ENCODE measurements around the gene ADARB2. TPM values are rescaled to one million over a fixed set of nuclear protein-coding genes. Genes with fewer than 3 reads are reported as not detected.

Gene ADARB2
- total and polyA plus RNA-seq, 2 experiments from 2014 or later, result 2.0 to 5.0 TPM

DNA sequence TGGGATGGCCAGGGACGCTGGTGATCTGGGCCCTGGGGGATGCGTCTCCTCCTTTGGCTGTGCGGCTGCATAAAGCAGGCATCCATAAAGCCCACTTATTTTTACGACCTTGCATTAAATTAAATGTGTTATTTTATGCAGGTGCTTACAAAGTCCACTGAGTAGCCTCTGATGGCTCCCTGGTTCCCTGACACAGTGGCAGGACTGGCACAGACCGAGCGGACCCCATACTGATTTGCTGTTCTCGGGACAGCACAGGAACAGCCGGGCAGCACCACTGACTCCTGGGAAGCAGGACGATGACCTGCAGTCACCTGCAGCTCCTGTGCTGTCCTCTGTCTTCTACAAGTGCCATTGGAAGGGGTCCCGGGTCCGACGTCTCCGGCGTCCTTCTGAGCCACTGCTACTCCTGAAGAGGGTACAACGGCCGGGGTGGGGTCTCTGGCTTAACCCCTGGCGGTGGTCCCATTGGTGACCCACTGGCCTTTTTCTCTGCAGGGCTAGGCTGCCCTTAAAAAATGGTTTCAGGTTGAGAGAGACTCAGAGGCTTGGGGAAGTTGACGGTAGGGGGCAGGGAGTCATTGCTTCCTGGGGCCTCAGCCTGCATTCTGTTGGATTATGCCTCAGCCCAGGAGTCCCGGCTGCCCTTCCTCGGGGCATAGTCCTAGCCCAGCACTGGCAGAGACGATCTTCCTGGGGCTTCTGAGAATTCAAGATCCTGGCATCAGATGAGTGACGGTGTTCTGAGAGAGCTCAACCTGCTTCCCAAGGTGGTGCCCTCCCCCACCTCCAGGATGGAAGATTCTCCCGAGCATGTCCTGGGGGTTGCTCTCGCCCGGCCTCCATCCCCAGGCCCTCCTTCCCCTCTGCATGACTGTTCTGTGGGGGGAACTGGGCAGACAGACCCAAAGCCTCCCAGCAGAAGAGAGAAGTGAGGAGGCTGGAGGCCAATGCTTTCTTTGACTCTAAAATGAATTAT is 330.1 kb downstream of the ADARB2 start:
- no peak for DNase-seq (ENCODE audit: low spot score)
- Histone ChIP-seq H3K79me2 (replicated peaks; ENCODE audit: insufficient read depth) (no peaks in the 10 kb centered on the region), H4K20me1 (replicated peaks; ENCODE audit: insufficient read depth) (no peaks in the 10 kb centered on the region), H3K27ac (ENCODE audit: low read depth) (no peak overlapping the region), H3K9me2 (ENCODE audit: insufficient read depth) (no peaks in the 10 kb centered on the region), H3K4me1 (ENCODE audit: insufficient read depth) (no peaks in the 10 kb centered on the region), H3K4me2 (no peak overlapping the region), H3K4me3 (no peak overlapping the region), H3K36me3 (ENCODE audit: insufficient read depth) (no peaks in the 10 kb centered on the region), H2AFZ (no peak overlapping the region), H3K27me3 (ENCODE audit: insufficient read depth) (no peaks in the 10 kb centered on the region), H3F3A (replicated peaks; ENCODE audit: low read depth) (no peaks in the 10 kb centered on the region)
- no peak overlapping the region for H3K27ac Mint-ChIP-seq
- H3K36me3 Mint-ChIP-seq (ENCODE audit: low read depth), result no peaks in the 10 kb centered on the region
- H3K4me3 Mint-ChIP-seq, result no peak overlapping the region
- no peaks in the 10 kb centered on the region for H3K9me3 Mint-ChIP-seq
- peaks cover 2% of the 10 kb centered on the region for H3K27me3 Mint-ChIP-seq (ENCODE audit: insufficient read depth, low read depth, poor library complexity)
- peaks cover 12% of the 10 kb centered on the region; the same call in 2 of the 3 replicates for H3K4me1 Mint-ChIP-seq
- peak; percentile 16; the same call in 1 of the 3 replicates for ATAC-seq
- TF ChIP-seq POLR2AphosphoS5 (IDR thresholded peaks at IDR 0.05; ENCODE audit: low read depth), result no peak

DNA sequence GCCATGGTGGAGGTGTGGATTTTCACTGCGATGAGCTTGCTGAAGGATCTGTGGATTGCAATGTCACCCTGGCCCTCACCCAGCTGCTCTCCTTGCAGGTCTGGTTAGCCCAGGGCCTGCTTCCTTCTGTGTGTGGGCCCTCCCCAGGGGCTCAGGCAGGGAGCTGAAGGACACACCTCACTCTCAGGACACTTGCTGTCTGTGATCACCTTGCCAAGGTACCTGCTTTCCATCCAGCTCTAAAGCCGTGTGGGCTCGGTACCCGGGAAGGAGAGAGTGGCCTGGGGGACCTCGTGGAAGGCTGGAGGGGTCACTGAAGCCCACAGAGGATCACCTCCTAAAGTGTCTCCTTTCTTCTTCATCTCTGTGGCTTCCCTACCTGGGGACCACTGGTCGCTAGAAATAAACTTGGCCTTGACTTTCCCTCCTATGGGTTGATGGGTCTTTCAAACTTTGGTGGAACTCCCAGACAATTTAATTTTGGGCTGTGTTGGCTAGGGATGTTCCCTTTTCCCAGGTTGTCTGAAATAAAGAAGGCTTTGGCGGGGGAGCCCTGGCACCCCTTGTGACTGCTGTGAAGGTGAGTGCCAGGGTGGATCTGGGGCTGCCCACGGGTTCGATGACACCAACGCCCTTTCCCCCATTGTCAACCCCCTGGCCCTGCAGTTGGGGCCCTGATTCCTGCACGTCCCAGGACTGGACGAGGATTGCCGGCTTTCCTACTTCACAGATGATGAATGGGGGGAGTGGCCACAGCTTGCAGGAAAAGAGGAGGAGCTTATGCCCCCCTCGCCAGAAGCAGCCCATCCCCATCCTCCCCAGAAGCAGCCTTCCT is 331.0 kb downstream of the ADARB2 start:
- Mint-ChIP-seq H3K9me3 (no peaks in the 10 kb centered on the region), H3K4me1 (peaks cover 12% of the 10 kb centered on the region; the same call in 2 of the 3 replicates), H3K36me3 (ENCODE audit: low read depth) (no peaks in the 10 kb centered on the region), H3K27ac (no peak overlapping the region), H3K4me3 (no peak overlapping the region), H3K27me3 (ENCODE audit: insufficient read depth, low read depth, poor library complexity) (peaks cover 5% of the 10 kb centered on the region)
- H3K4me1 ChIP-seq (ENCODE audit: insufficient read depth), result no peaks in the 10 kb centered on the region
- no peak overlapping the region for H3K4me3 ChIP-seq
- no peak overlapping the region for H3K27ac ChIP-seq (ENCODE audit: low read depth)
- H3K27me3 ChIP-seq (ENCODE audit: insufficient read depth), result no peaks in the 10 kb centered on the region
- ATAC-seq (no peak; the same call in 2 of the 3 replicates), DNase-seq (ENCODE audit: low spot score) (no peak)
- H3K36me3 ChIP-seq (ENCODE audit: insufficient read depth), result no peaks in the 10 kb centered on the region
- H4K20me1 ChIP-seq (replicated peaks; ENCODE audit: insufficient read depth), result no peaks in the 10 kb centered on the region
- H3K79me2 ChIP-seq (replicated peaks; ENCODE audit: insufficient read depth), result no peaks in the 10 kb centered on the region
- H2AFZ ChIP-seq, result no peak overlapping the region
- H3F3A ChIP-seq (replicated peaks; ENCODE audit: low read depth), result no peaks in the 10 kb centered on the region
- H3K4me2 ChIP-seq, result no peak overlapping the region
- H3K9me2 ChIP-seq (ENCODE audit: insufficient read depth), result no peaks in the 10 kb centered on the region
- TF ChIP-seq STAT1 (IDR thresholded peaks at IDR 0.05; ENCODE audit: unreplicated experiment) (no peak), POLR2AphosphoS5 (IDR thresholded peaks at IDR 0.05; ENCODE audit: low read depth) (no peak), NANOG (IDR thresholded peaks at IDR 0.05; ENCODE audit: borderline replicate concordance) (no peak), EZH2phosphoT487 (IDR thresholded peaks at IDR 0.05; ENCODE audit: unreplicated experiment) (no peak), ZNF114 (CRISPR knock-in tag; IDR thresholded peaks at IDR 0.05) (no peak), ZNF331 (CRISPR knock-in tag; IDR thresholded peaks at IDR 0.05; ENCODE audit: low read depth) (no peak), JUNB (IDR thresholded peaks at IDR 0.05; ENCODE audit: unreplicated experiment) (no peak)
- TF ChIP-seq, protein P1, sequence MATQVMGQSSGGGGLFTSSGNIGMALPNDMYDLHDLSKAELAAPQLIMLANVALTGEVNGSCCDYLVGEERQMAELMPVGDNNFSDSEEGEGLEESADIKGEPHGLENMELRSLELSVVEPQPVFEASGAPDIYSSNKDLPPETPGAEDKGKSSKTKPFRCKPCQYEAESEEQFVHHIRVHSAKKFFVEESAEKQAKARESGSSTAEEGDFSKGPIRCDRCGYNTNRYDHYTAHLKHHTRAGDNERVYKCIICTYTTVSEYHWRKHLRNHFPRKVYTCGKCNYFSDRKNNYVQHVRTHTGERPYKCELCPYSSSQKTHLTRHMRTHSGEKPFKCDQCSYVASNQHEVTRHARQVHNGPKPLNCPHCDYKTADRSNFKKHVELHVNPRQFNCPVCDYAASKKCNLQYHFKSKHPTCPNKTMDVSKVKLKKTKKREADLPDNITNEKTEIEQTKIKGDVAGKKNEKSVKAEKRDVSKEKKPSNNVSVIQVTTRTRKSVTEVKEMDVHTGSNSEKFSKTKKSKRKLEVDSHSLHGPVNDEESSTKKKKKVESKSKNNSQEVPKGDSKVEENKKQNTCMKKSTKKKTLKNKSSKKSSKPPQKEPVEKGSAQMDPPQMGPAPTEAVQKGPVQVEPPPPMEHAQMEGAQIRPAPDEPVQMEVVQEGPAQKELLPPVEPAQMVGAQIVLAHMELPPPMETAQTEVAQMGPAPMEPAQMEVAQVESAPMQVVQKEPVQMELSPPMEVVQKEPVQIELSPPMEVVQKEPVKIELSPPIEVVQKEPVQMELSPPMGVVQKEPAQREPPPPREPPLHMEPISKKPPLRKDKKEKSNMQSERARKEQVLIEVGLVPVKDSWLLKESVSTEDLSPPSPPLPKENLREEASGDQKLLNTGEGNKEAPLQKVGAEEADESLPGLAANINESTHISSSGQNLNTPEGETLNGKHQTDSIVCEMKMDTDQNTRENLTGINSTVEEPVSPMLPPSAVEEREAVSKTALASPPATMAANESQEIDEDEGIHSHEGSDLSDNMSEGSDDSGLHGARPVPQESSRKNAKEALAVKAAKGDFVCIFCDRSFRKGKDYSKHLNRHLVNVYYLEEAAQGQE (IDR thresholded peaks at IDR 0.05; ENCODE audit: unreplicated experiment), result no peak
- TF ChIP-seq, protein P2, sequence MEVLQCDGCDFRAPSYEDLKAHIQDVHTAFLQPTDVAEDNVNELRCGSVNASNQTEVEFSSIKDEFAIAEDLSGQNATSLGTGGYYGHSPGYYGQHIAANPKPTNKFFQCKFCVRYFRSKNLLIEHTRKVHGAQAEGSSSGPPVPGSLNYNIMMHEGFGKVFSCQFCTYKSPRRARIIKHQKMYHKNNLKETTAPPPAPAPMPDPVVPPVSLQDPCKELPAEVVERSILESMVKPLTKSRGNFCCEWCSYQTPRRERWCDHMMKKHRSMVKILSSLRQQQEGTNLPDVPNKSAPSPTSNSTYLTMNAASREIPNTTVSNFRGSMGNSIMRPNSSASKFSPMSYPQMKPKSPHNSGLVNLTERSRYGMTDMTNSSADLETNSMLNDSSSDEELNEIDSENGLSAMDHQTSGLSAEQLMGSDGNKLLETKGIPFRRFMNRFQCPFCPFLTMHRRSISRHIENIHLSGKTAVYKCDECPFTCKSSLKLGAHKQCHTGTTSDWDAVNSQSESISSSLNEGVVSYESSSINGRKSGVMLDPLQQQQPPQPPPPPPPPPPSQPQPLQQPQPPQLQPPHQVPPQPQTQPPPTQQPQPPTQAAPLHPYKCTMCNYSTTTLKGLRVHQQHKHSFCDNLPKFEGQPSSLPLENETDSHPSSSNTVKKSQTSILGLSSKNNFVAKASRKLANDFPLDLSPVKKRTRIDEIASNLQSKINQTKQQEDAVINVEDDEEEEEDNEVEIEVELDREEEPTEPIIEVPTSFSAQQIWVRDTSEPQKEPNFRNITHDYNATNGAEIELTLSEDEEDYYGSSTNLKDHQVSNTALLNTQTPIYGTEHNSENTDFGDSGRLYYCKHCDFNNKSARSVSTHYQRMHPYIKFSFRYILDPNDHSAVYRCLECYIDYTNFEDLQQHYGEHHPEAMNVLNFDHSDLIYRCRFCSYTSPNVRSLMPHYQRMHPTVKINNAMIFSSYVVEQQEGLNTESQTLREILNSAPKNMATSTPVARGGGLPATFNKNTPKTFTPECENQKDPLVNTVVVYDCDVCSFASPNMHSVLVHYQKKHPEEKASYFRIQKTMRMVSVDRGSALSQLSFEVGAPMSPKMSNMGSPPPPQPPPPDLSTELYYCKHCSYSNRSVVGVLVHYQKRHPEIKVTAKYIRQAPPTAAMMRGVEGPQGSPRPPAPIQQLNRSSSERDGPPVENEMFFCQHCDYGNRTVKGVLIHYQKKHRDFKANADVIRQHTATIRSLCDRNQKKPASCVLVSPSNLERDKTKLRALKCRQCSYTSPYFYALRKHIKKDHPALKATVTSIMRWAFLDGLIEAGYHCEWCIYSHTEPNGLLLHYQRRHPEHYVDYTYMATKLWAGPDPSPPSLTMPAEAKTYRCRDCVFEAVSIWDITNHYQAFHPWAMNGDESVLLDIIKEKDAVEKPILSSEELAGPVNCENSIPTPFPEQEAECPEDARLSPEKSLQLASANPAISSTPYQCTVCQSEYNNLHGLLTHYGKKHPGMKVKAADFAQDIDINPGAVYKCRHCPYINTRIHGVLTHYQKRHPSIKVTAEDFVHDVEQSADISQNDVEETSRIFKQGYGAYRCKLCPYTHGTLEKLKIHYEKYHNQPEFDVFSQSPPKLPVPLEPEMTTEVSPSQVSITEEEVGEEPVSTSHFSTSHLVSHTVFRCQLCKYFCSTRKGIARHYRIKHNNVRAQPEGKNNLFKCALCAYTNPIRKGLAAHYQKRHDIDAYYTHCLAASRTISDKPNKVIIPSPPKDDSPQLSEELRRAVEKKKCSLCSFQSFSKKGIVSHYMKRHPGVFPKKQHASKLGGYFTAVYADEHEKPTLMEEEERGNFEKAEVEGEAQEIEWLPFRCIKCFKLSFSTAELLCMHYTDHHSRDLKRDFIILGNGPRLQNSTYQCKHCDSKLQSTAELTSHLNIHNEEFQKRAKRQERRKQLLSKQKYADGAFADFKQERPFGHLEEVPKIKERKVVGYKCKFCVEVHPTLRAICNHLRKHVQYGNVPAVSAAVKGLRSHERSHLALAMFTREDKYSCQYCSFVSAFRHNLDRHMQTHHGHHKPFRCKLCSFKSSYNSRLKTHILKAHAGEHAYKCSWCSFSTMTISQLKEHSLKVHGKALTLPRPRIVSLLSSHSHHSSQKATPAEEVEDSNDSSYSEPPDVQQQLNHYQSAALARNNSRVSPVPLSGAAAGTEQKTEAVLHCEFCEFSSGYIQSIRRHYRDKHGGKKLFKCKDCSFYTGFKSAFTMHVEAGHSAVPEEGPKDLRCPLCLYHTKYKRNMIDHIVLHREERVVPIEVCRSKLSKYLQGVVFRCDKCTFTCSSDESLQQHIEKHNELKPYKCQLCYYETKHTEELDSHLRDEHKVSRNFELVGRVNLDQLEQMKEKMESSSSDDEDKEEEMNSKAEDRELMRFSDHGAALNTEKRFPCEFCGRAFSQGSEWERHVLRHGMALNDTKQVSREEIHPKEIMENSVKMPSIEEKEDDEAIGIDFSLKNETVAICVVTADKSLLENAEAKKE (CRISPR knock-in tag; IDR thresholded peaks at IDR 0.05), result no peak
